ENCODE data around the gene RFT1.
A peak's percentile ranks its signal among the peaks of the same experiment; 100 is the strongest.

The RFT1 gene

GRCh38 chr3:53084310-53085001 lies 45.8 kb downstream of the RFT1 start:
- H3K4me3 ChIP-seq (ENCODE audit: low read length): no peak overlapping the region
- DNase-seq (ENCODE audit: low read depth): peak; percentile 31
- TF ChIP-seq, protein P1, sequence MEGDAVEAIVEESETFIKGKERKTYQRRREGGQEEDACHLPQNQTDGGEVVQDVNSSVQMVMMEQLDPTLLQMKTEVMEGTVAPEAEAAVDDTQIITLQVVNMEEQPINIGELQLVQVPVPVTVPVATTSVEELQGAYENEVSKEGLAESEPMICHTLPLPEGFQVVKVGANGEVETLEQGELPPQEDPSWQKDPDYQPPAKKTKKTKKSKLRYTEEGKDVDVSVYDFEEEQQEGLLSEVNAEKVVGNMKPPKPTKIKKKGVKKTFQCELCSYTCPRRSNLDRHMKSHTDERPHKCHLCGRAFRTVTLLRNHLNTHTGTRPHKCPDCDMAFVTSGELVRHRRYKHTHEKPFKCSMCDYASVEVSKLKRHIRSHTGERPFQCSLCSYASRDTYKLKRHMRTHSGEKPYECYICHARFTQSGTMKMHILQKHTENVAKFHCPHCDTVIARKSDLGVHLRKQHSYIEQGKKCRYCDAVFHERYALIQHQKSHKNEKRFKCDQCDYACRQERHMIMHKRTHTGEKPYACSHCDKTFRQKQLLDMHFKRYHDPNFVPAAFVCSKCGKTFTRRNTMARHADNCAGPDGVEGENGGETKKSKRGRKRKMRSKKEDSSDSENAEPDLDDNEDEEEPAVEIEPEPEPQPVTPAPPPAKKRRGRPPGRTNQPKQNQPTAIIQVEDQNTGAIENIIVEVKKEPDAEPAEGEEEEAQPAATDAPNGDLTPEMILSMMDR (conservative IDR thresholded peaks at IDR 0.05; ENCODE audit: low read length): no peak

- H3K4me3 ChIP-seq (ENCODE audit: low read length): no peak overlapping the region
- peak; percentile 3 for DNase-seq (ENCODE audit: low read depth)
- TF ChIP-seq, protein P1 (conservative IDR thresholded peaks at IDR 0.05; ENCODE audit: low read length): no peak
Measured at GRCh38 chr3:53083949-53084309, 46.3 kb downstream of the RFT1 start.

- DNase-seq (ENCODE audit: low read depth): peak; percentile 92
- TF ChIP-seq, protein P1 (conservative IDR thresholded peaks at IDR 0.05; ENCODE audit: low read length): no peak
- H3K4me3 ChIP-seq (ENCODE audit: low read length): no peak overlapping the region
Measured at GRCh38 chr3:53083521-53083920, 46.7 kb downstream of the RFT1 start.

GRCh38 chr3:53082736-53083135 lies 47.5 kb downstream of the RFT1 start:
- TF ChIP-seq, protein P1 (conservative IDR thresholded peaks at IDR 0.05; ENCODE audit: low read length): no peak
- H3K4me3 ChIP-seq (ENCODE audit: low read length): no peak overlapping the region
- no peak for DNase-seq (ENCODE audit: low read depth)

DNA sequence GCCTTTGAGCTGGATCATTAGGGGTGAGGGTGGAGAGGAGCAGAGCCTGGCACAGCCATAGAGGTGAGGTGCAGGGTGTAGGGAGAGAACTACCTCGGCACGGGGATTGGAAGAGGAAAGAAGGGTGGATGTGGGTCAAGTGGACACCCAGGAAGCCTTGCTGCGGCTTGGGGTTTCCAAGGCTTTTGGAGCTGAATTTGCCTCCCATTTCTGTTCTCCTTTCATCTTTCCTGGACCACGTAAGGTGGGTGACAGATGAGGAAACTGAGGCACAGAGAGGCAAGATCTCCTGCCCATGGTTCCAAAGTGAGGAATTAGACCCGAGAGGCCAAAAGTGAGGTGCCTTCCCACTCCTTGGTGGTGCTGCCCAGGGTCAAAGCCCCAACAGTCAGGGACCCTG lies 48.9 kb downstream of the RFT1 start:
- no peak for DNase-seq (ENCODE audit: low read depth)
- TF ChIP-seq, protein P1 (conservative IDR thresholded peaks at IDR 0.05; ENCODE audit: low read length): no peak
- no peak overlapping the region for H3K4me3 ChIP-seq (ENCODE audit: low read length)

DNA sequence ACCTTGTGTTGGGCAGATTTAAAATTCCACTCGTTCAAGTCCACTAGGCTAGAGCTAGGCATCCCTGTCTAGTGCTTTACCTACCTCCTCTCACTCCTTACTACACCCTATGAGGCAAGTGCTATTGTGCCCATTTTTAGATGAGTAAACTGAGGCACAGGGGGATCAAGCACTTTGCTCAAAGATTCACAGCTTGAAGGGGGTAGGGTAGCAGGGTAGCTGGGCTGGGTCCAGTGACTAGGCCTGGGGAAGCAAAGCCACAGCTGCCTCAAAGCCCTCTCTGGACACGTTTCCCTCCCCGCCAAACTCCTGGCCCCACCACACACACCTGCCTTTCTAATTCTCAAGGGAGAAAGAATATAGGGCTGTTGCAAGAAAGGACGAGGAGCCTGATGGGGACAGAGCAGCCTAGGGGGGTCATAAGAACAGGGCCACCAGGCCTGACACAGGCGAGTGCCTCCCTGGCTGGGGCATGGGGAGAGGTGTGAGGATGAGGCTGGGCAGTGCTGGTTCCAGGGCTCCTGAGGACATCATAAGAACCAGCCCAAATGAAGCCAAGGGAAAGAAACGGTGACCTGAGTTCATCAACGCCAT lies 49.5 kb downstream of the RFT1 start:
- DNase-seq (ENCODE audit: low read depth): no peak
- TF ChIP-seq, protein P1 (conservative IDR thresholded peaks at IDR 0.05; ENCODE audit: low read length): no peak
- H3K4me3 ChIP-seq (ENCODE audit: low read length): no peak overlapping the region
